ENCODE results near the gene UBE2O. TPM values are rescaled to one million over a fixed set of nuclear protein-coding genes. Genes with fewer than 3 reads are reported as not detected.

UBE2O gene
- total RNA-seq, 2 donors from 2014 or later, result 46.7 to 66.9 TPM

- H3K27ac Mint-ChIP-seq, result no peak overlapping the region
Measured at GRCh38 chr17:76399175-76400172, 53.5 kb downstream of the UBE2O start.

GRCh38 chr17:76398523-76399174 is 54.3 kb downstream of the UBE2O start:
- DNase-seq (ENCODE audit: low spot score) (no peak), ATAC-seq (peak in 1 of 2 donors; percentile 5)
- Mint-ChIP-seq H3K27me3 (no peaks in the 10 kb centered on the region), H3K36me3 (no peaks in the 10 kb centered on the region), H3K4me3 (no peak overlapping the region), H3K4me1 (ENCODE audit: low read depth in 2 of 2) (peaks cover 0 to 5% of the 10 kb centered on the region in 2 donors), H3K9me3 (no peaks in the 10 kb centered on the region), H3K27ac (no peak overlapping the region)

More at GRCh38 chr17:76399175-76400172, 53.5 kb downstream of the UBE2O start:
- Mint-ChIP-seq H3K4me3 (no peak overlapping the region), H3K27me3 (no peaks in the 10 kb centered on the region), H3K4me1 (ENCODE audit: low read depth in 2 of 2) (peaks cover 0 to 8% of the 10 kb centered on the region in 2 donors), H3K9me3 (no peaks in the 10 kb centered on the region), H3K36me3 (peaks cover 8% of the 10 kb centered on the region)
- ATAC-seq (no peak), DNase-seq (ENCODE audit: low spot score) (no peak)

- Mint-ChIP-seq H3K9me3 (no peaks in the 10 kb centered on the region), H3K27me3 (no peaks in the 10 kb centered on the region), H3K36me3 (no peaks in the 10 kb centered on the region), H3K27ac (peak overlapping the region in 1 of 2 donors; percentile 33), H3K4me3 (no peak overlapping the region), H3K4me1 (ENCODE audit: low read depth in 2 of 2) (peaks cover 0 to 5% of the 10 kb centered on the region in 2 donors)
- DNase-seq (ENCODE audit: low spot score) (peak; percentile 89), ATAC-seq (peak; percentile 78 to 80)
Measured at GRCh38 chr17:76397687-76398522, 55.0 kb downstream of the UBE2O start.

DNA sequence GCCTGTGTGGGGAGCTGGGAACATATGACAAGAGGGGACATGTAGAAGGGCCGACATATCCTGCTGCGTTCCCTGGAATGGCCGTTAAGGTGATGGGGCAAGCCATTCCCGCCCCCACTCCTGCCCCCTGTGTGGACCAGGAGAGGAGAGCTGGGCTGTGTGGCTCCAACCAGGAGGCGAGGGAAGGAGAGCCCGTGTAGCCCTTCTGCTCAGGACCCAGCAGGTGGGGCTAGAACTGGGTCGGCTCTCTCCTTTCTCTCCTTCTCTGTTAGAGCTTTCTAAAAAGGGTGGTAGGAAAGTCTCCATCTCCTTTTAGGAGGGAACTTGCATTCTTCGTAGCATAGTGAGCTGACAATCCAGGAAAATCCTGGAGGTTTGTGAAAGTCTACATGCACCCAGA is 55.8 kb downstream of the UBE2O start:
- no peak overlapping the region for H3K27ac Mint-ChIP-seq
- H3K4me3 Mint-ChIP-seq, result no peak overlapping the region
- DNase-seq (ENCODE audit: low spot score), result no peak
- no peaks in the 10 kb centered on the region for H3K9me3 Mint-ChIP-seq
- no peaks in the 10 kb centered on the region for H3K36me3 Mint-ChIP-seq
- no peaks in the 10 kb centered on the region for H3K27me3 Mint-ChIP-seq
- peaks cover 0 to 5% of the 10 kb centered on the region in 2 donors for H3K4me1 Mint-ChIP-seq (ENCODE audit: low read depth in 2 of 2)
- no peak for ATAC-seq

GRCh38 chr17:76395980-76396379 is 57.0 kb downstream of the UBE2O start:
- no peak for DNase-seq (ENCODE audit: low spot score)
- ATAC-seq, result no peak
- no peak overlapping the region for H3K4me3 Mint-ChIP-seq
- no peak overlapping the region for H3K27ac Mint-ChIP-seq
- no peaks in the 10 kb centered on the region for H3K9me3 Mint-ChIP-seq
- H3K27me3 Mint-ChIP-seq, result no peaks in the 10 kb centered on the region
- peaks cover 0 to 5% of the 10 kb centered on the region in 2 donors for H3K4me1 Mint-ChIP-seq (ENCODE audit: low read depth in 2 of 2)
- no peaks in the 10 kb centered on the region for H3K36me3 Mint-ChIP-seq

DNA sequence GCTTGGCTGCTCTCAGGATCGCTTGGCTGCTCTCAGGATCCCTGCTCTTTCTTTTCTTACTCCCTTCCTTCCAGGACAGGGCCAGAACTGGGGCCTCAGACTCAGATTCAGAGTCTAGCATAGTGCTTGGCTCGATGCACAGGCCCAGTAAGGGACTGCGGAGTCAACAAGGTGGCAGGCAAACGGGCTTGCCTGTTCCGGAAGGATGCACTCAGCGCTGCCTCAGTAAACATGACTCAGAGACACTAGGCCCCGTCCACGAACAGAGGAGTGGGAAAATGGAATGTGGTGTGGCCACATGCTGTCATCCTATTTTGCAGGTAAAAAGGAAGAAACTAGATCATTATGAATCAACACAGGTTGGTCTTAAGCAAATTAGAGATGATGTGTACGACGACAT is 58.8 kb downstream of the UBE2O start:
- no peaks in the 10 kb centered on the region for H3K27me3 Mint-ChIP-seq
- DNase-seq (ENCODE audit: low spot score) (no peak), ATAC-seq (no peak)
- H3K4me1 Mint-ChIP-seq (ENCODE audit: low read depth in 2 of 2), result no peaks in the 10 kb centered on the region
- H3K27ac Mint-ChIP-seq, result no peak overlapping the region
- no peak overlapping the region for H3K4me3 Mint-ChIP-seq
- no peaks in the 10 kb centered on the region for H3K36me3 Mint-ChIP-seq
- no peaks in the 10 kb centered on the region for H3K9me3 Mint-ChIP-seq

DNA sequence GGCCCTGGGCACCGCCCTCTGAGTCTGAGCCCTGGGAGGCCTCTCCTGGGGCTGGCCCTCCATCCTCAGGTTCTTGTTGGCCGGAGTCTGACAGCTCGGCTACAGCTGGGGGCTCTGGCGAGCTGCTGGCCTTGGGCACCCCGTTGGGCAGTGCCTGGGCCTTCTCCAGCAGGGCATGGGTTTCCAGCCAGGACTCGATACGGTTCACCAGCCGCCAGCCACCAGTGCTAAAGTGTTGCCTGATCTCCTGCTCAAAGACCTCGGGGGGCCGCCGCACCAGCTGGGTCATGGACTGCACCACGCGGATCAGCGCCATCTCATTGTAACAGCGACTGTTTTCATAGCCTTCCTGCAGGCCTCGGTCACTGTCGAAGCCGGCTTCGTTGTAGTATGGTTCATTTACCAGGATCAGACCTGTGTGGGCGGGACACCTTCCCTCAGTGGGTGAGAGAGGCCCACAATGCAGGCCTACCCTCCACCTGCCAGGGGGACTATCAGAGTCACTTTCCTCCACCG is 61.7 kb downstream of the UBE2O start:
- Mint-ChIP-seq H3K27me3 (no peaks in the 10 kb centered on the region), H3K27ac (no peak overlapping the region), H3K4me3 (no peak overlapping the region), H3K36me3 (no peaks in the 10 kb centered on the region), H3K9me3 (no peaks in the 10 kb centered on the region), H3K4me1 (ENCODE audit: low read depth in 2 of 2) (peaks cover 0 to 9% of the 10 kb centered on the region in 2 donors)
- DNase-seq (ENCODE audit: low spot score) (no peak), ATAC-seq (no peak)

GRCh38 chr17:76390003-76390421 is 62.9 kb downstream of the UBE2O start:
- DNase-seq (ENCODE audit: low spot score), result no peak
- Mint-ChIP-seq H3K4me1 (ENCODE audit: low read depth in 2 of 2) (peaks cover 0 to 12% of the 10 kb centered on the region in 2 donors), H3K27me3 (no peaks in the 10 kb centered on the region), H3K36me3 (no peaks in the 10 kb centered on the region), H3K4me3 (no peak overlapping the region), H3K27ac (no peak overlapping the region), H3K9me3 (no peaks in the 10 kb centered on the region)
- ATAC-seq, result no peak

DNA sequence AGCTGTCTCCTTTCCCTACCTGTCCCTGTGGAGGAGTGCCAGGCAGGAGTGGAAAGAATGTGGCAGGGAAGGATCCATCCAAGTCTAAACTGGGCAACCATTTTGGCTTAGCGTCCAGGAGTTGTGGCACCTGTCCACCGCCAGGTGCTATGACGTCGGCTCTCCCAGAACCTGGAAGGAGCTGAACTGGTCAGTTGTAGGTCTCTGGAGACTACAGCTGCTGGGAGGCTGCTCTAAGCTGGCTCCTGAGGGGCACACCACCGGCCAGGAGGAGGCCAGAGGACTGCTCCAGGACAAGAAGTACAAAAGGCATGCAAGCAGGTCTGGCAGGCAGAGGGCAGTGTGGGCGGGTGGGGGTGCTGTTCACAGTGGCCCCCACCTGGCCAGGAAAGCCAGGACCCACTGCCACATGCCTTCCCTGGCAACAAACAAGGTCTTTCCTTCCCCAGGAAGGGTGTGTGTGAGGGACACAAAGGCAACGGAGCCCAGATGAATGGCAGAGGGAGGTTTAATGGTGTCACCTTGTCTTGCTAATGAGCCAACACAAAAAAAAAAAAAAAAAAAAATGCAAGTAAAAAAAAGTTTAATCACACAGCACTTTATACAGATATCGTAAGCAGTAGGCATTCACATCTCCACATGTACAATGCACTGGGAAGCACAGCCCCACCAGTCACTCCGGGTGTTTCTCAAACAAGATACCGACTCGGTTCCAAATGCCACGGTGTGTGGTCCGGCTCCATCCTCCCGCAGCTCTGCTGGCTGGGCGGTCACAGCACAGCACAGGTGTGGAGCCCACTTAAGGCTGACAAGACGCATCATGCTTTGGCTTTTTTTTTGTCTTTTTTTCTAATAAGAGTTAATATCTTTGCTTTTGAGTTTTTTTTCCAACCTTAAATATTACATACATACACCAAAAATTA is 63.7 kb downstream of the UBE2O start:
- Mint-ChIP-seq H3K27me3 (no peaks in the 10 kb centered on the region), H3K36me3 (no peaks in the 10 kb centered on the region), H3K4me1 (ENCODE audit: low read depth in 2 of 2) (peaks cover 0 to 12% of the 10 kb centered on the region in 2 donors), H3K9me3 (no peaks in the 10 kb centered on the region), H3K27ac (no peak overlapping the region), H3K4me3 (no peak overlapping the region)
- ATAC-seq, result no peak
- DNase-seq (ENCODE audit: low spot score), result no peak

DNA sequence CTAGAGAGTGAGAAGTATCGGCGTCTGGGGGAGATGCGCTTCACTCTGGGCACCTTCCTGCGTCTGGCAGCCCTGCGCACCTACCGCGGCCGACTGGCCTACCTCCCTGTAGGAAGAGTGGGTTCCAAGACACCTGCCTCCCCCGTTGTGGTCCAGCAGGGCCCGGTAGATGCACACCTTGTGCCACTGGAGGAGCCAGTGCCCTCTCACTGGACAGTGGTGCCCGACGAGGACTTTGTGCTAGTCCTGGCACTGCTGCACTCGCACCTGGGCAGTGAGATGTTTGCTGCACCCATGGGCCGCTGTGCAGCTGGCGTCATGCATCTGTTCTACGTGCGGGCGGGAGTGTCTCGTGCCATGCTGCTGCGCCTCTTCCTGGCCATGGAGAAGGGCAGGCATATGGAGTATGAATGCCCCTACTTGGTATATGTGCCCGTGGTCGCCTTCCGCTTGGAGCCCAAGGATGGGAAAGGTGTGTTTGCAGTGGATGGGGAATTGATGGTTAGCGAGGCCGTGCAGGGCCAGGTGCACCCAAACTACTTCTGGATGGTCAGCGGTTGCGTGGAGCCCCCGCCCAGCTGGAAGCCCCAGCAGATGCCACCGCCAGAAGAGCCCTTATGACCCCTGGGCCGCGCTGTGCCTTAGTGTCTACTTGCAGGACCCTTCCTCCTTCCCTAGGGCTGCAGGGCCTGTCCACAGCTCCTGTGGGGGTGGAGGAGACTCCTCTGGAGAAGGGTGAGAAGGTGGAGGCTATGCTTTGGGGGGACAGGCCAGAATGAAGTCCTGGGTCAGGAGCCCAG is 65.8 kb downstream of the UBE2O start:
- Mint-ChIP-seq H3K4me3 (peak overlapping the region; percentile 44), H3K4me1 (ENCODE audit: low read depth in 2 of 2) (peaks cover 0 to 12% of the 10 kb centered on the region in 2 donors), H3K27ac (no peak overlapping the region), H3K9me3 (no peaks in the 10 kb centered on the region), H3K36me3 (no peaks in the 10 kb centered on the region), H3K27me3 (no peaks in the 10 kb centered on the region)
- no peak for DNase-seq (ENCODE audit: low spot score)
- ATAC-seq, result no peak

DNA sequence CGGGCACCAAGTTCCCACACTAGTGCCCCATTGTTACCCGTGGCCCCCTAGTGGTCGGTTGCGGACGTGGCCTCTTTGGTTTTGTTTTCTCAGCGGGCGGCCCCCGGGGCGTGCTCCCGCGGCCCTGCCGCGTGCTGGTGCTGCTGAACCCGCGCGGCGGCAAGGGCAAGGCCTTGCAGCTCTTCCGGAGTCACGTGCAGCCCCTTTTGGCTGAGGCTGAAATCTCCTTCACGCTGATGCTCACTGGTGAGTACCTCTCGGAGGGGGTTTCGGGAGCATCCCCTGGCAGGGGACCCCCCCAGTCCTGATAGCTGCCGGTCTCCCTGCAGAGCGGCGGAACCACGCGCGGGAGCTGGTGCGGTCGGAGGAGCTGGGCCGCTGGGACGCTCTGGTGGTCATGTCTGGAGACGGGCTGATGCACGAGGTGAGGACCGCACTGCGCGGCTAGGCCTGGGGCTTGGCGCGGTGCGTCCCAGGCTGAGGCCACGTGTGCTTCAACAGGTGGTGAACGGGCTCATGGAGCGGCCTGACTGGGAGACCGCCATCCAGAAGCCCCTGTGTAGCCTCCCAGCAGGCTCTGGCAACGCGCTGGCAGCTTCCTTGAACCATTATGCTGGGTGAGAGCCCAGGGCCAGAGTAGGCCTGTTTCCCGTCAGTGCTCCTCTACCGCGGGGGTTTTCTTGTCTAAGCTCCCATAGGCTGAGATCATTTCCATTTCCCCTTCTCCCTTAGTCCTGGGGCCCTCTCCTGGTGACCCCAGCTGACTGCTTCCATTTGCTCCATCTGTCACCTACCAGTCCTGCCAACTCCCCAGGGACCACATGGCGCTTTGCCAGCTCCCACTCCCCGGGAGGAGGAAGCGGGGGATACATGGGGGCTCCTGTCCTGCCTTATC is 66.8 kb downstream of the UBE2O start:
- Mint-ChIP-seq H3K27me3 (no peaks in the 10 kb centered on the region), H3K4me1 (ENCODE audit: low read depth in 2 of 2) (peaks cover 0 to 12% of the 10 kb centered on the region in 2 donors), H3K27ac (no peak overlapping the region), H3K36me3 (no peaks in the 10 kb centered on the region), H3K9me3 (no peaks in the 10 kb centered on the region), H3K4me3 (peak overlapping the region; percentile 44)
- DNase-seq (ENCODE audit: low spot score) (peak; percentile 87), ATAC-seq (peak; percentile 26 to 35)
